Superior temporal gyrus (tissue), 1 donor: ENCODE measurements around the gene SETD4.

Experiments
- DNase-seq: peaks from one replicate; pipeline ENCODE4 v3.0.0-alpha.2; 2016; ENCODE audit errors: extremely low spot score

SETD4 gene

GRCh38 chr21:36048357-36048756 lies 12.0 kb downstream of the SETD4 start:
- no peak for DNase-seq

- DNase-seq = peak; percentile 52
Observed at GRCh38 chr21:36047139-36047538, 13.2 kb downstream of the SETD4 start.

- no peak for DNase-seq
Observed at GRCh38 chr21:36045993-36046392, 14.3 kb downstream of the SETD4 start.

- no peak for DNase-seq
Observed at GRCh38 chr21:36044056-36044455, 16.3 kb downstream of the SETD4 start.

- no peak for DNase-seq
Observed at GRCh38 chr21:36041910-36042309, 18.4 kb downstream of the SETD4 start.

- no peak for DNase-seq
Observed at GRCh38 chr21:36040389-36040788, 19.9 kb downstream of the SETD4 start.

GRCh38 chr21:36039861-36040260 lies 20.5 kb downstream of the SETD4 start:
- DNase-seq = no peak

- DNase-seq = no peak
Observed at GRCh38 chr21:36038701-36039497, 21.4 kb downstream of the SETD4 start.

GRCh38 chr21:36035381-36035791 lies 24.9 kb downstream of the SETD4 start:
- no peak for DNase-seq

- no peak for DNase-seq
Observed at GRCh38 chr21:36034211-36034913, 26.0 kb downstream of the SETD4 start.

- DNase-seq = no peak
Observed at GRCh38 chr21:36032647-36033406, 27.5 kb downstream of the SETD4 start.

- DNase-seq = no peak
Observed at GRCh38 chr21:36030581-36031189, 29.6 kb downstream of the SETD4 start.

- no peak for DNase-seq
Observed at GRCh38 chr21:36029309-36029708, 31.0 kb downstream of the SETD4 start.

- peak; percentile 84 for DNase-seq
Observed at GRCh38 chr21:36028127-36029069, 31.9 kb downstream of the SETD4 start.

- no peak for DNase-seq
Observed at GRCh38 chr21:36027347-36027746, 33.0 kb downstream of the SETD4 start.

- no peak for DNase-seq
Observed at GRCh38 chr21:36024782-36025181, 35.5 kb downstream of the SETD4 start.

GRCh38 chr21:36023092-36023480 lies 37.2 kb downstream of the SETD4 start:
- no peak for DNase-seq

- no peak for DNase-seq
Observed at GRCh38 chr21:36022427-36023091, 37.8 kb downstream of the SETD4 start.

GRCh38 chr21:36021251-36021837 lies 39.0 kb downstream of the SETD4 start:
- DNase-seq = no peak

GRCh38 chr21:36015045-36015444 lies 45.3 kb downstream of the SETD4 start:
- no peak for DNase-seq
